ENCODE measurements around the gene TOX3.

GRCh38 chr16:52399116-52399515, 147.8 kb downstream of the TOX3 start:
- TF ChIP-seq, protein P1, sequence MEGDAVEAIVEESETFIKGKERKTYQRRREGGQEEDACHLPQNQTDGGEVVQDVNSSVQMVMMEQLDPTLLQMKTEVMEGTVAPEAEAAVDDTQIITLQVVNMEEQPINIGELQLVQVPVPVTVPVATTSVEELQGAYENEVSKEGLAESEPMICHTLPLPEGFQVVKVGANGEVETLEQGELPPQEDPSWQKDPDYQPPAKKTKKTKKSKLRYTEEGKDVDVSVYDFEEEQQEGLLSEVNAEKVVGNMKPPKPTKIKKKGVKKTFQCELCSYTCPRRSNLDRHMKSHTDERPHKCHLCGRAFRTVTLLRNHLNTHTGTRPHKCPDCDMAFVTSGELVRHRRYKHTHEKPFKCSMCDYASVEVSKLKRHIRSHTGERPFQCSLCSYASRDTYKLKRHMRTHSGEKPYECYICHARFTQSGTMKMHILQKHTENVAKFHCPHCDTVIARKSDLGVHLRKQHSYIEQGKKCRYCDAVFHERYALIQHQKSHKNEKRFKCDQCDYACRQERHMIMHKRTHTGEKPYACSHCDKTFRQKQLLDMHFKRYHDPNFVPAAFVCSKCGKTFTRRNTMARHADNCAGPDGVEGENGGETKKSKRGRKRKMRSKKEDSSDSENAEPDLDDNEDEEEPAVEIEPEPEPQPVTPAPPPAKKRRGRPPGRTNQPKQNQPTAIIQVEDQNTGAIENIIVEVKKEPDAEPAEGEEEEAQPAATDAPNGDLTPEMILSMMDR (conservative IDR thresholded peaks at IDR 0.05) = no peak
- no peak for TF ChIP-seq ZFX (IDR thresholded peaks at IDR 0.05)

Measured in C4-2B (cell line).